ENCODE results near the gene NOX3.
"Not testable (repeated sequence)": the region's sequence is repeated elsewhere in the genome, so short reads cannot be mapped to it uniquely, and the experiment has no call there.

NOX3 gene

DNA sequence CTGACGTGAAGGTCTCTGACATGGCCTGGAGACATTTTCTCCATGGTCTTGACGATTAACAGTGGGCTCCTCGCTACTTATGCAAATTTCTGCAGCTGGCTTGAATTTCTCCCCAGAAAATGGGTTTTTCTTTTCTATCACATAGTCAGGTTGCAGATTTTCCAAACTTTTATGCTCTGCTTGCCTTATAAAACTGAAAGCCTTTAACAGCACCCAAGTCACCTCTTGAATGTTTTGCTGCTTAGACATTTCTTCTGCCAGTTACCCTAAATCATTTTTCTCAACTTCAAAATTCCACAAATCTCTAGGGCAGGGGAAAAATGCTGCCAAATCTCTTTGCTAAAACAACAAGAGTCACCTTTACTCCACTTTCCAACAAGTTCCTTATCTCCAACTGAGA is 12.9 kb upstream of the NOX3 start:
- DNase-seq: not testable (repeated sequence)

DNA sequence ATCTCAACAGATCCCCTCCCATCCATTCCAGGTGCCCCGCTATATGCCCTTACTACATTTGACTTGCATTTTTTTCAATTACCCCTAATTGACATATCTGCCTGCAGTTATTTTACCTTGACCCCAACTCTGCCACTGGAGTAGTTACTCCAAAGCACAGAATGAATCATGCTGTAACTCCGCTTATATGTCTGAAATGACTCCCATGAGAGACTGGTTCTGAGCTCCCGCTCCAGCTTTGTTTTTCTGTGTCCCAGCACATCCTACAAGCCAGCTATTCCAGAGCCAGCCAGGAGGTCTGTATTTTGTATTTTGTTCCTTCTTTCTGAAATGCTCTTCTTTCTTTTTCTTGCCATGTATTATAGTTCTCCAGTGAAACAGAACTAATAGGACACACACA is 10.9 kb upstream of the NOX3 start:
- no peak for DNase-seq

DNA sequence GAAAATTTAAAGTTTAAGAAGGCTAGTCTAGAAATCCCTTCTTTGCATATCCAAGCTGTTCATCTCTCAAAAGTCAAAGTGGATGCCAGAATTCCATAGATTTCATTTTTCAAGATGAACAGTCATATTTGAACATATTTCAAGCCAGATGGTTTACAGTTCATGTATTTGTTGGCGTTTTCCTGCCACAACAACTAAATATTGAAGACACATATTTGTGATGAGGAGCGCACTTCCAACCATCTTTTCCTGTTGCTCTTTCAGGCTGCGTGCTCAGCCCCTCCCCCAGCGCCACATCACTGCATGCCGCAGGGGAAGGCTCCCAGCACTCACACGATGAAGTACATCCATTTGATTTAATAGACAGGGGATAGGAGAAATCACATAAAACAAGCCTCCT is 5.9 kb upstream of the NOX3 start:
- no peak for DNase-seq

DNA sequence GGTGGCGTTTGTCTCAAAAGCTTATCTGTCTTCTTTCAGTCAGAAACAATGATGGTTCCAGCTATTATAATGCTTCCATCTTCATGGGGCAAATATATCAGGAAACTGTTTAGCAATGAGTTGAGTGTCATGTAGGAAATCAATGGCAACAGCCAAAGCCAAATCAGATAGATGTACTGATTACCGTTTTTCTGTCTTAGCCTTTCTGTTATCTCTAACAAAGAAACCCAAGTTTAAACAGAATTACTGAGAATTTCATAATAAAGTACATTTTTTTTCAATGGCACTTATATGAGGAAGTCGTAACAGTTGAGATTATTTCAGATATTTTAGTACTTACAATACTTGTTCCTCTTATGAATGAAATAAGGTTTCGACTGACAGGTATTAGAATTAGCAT is 1.2 kb downstream of the NOX3 start:
- no peak for DNase-seq

DNA sequence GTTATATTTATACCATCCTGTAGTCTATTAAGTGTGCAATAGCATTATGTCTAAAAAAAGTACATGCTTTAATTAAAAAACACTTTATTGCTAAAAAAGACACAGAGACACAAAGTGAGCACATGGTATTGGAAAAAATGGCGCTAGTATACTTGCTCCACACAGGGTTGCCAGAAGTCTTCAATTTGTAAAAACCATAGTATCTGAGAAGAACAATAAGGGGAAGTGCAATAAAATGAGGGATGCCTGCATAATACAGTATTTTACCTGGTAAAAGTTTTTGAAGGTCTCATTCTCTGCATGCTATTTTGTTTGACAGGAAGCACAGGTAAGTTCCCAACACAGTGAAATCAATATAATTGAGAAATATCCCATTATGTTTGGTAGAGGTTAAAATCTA is 1.6 kb downstream of the NOX3 start:
- no peak for DNase-seq

DNA sequence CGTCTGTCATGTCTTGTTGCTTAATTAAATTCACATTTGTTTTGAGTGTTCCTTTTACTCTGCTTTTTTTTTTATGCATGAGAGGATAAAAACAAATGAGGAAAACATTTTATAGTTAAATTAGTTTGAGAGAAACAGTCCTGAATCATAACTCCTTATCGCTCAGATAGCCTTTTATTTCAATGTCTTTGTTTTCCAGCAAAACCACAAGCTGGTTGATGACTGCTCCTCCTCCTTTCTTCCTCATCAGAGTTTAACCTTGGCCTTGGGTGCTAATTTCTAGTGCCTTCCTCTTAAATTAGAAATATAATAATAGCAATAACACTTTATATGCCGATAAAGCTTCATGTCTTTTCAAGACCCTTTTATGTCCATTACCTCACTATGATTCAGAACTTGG is 3.1 kb downstream of the NOX3 start:
- DNase-seq: no peak

DNA sequence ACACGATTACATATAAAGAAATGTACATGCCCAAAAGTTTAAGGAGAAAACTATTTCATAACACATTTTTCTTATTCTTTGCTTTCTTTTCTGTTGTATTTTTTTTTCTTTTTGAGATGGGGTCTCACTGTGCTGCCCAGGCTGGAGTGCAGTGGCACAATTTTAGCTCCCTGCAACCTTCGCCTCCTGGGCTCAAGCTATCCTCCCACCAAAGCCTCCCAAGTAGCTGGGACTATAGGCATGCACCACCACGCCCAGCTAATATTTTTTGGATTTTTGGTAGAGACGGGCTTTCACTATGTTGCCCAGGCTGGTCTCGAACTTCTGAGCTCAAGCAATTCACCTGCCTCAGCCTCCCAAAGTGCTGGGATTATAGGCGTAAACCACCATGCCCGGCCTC is 4.1 kb downstream of the NOX3 start:
- not testable (repeated sequence) for DNase-seq

DNA sequence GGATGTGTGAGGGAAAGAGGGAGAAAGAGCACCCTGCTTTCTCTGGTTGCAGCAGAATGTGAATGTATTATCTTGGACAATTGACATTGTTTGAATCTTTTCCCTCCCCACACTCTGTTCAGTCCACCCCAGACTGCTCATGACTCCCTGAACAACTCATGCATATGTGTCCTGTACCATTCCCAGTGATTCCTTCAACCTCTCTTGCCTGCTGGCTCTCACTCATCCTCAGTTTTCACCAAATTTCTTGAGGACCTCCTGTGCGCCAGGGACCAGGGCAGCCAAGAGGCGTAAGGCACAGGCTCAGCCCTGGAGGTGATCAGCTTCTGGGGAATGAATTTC is 5.4 kb downstream of the NOX3 start:
- DNase-seq: no peak

DNA sequence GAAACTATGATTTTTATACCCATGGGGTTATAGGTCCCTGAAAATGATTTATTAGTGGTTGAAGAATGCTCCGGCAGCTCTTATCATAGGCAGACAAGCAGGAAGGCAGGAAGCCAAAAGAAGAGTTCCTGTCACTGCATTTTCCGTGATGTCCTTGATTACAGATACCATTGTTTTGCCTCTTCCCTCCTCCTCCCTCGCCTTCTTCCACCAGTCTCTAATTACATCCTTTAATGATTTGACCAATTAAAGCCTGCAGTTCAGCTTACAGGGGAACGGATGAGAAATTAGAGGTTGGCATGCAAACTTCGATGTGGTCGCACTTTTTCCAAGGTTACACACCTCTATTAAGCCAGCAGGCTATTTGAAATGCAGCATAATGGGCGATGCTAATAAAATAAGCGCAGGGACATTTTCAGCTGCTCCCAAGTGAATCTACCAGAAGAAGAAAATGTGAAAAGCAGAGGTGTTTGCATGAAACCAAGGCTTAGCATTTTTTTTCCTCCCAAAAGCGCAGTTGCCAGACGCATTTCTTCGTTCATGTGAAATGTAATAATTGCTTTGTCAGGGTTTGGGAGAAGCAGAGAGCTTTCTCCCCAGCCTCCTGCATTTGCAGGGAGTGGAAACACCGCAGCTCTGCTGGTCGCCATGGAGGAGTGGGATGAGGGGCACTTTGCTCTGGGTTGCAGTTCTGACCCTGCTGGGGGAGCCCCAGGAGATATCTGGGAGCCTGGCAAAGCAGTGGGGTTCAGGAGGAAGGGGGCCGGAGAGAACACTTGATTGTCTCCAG is 6.0 kb downstream of the NOX3 start:
- peak; percentile 24 for DNase-seq

DNA sequence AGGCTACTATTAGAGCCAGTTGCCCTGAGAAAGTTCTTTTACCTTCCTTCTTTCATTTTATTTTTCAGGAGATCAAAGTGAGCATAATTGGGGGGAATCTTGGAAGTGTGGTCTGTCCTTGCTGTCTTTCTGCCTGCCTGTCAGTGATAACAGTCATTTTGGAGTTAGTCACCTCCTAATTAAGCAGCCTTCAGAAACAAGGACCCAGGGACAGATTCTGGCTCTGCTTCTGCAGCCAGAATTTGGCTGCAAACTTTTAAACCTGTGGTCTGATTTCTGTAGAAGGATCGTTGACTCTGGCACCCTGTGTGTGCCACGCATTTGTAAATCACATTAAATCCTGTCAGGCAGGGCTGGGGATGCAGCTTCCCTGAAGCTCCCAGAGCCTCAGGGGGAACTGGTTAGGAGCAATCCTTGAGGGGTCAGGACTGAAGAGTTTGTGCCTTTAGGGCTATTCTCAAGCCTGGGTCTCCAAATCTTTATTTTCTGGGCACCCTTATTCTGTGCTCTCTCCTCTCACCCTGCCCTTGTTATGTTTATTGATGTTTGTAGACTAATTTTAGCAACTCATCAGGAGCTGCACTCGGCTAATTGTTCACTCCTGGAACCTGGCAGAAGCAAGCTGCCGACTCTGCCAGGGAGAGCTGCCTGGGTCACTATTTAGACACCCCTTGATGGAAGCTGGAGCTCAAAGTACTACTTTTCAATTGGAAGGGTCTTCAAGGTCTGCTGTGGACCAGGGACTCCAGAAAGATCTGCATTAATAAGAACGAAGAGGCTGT is 6.8 kb downstream of the NOX3 start:
- no peak for DNase-seq

DNA sequence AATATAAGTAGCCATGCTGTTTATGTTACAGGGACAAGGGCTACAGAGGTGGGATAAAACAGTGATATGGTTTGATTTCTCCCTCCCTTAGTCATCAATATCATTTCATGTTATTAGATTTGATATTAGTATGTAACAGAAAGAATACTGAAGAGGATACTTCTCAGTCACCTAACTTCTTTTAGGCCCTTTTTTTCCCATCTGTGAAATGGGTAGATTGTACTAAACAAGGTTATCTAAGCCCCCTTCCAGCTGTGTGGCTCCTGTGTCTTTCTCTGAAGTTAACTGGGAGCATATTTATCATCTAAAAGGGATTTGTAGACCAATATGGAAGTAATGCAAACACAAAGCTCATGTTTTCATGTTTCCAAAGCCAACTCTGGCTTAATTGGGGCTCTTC is 7.7 kb downstream of the NOX3 start:
- DNase-seq: peak; percentile 34

DNA sequence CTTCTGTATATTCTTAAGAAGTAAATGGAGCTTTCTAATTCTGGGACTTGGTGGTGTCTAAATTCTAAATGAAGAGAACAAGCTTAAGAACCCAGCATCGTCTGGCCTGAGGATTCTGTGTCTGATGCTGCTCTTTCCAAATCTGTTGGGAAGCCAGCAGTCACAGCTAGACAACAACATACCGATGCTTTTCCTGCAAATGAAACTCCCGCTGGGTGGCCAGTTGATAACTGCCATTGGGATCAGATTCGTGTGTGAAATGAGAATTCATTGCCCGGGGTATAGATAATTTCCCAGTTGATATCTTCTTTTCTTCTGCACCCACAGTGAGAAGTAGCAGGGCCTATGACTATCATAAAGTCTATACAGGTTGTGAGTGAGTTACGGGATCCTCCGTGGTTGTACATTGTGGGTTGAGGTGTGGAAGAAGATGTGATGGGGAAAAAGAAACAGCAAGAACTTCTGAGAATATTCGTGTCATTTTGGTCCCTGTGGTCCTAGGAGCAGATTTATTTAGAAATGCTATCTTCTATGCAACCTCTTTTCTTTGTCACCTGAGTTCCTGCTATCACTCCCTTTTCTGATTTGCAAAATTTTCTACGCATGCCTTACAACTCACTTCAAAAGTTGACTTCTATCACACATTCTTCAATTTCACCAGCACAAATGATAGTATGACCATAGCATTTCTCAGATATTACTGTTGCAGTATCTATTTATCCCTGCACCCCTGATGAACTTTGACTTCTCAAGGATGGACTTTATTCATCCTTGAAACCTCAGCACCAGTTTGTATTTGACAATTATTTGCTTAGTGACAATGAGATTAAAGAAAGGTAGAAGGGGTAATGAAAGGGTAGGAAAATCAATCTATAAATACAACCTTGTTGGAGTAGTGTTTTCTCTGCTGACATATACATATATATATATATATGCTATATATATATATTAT is 10.4 kb downstream of the NOX3 start:
- DNase-seq: no peak

DNA sequence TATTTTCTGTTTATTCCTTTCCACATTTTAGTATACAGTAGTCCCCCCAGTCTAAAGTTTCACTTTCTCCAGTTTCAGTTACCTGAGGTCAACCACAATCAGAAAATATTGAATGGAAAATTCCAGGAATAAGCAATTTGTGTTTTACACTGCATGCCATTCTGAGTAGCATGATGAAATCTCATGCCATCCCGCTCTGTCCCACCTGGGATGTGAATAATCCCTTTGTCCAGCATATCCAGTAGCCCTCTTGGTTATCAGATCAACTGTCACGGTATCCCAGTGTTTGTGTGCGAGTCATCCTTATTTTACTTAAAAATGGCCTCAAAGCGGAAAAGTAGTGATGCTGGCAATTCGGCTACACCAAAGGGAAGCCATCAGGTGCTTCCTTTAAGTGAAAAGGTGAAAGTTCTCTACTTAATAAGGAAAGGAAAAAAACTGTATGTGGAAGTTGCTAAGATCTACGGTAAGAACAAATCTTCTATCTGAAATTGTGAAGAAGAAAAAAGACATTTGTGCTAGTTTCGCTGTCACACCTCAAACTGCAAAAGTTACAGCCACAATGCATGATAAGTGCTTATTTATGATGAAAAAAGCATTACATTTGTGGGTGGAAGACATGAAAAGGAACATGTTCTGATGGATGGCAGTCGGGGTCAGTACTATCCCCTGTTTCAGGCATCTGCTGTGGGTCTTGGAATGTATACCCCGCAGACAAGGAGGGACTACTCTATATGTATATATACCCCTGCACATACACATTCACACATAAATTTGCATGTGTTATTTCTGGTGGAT is 11.3 kb downstream of the NOX3 start:
- DNase-seq: no peak

DNA sequence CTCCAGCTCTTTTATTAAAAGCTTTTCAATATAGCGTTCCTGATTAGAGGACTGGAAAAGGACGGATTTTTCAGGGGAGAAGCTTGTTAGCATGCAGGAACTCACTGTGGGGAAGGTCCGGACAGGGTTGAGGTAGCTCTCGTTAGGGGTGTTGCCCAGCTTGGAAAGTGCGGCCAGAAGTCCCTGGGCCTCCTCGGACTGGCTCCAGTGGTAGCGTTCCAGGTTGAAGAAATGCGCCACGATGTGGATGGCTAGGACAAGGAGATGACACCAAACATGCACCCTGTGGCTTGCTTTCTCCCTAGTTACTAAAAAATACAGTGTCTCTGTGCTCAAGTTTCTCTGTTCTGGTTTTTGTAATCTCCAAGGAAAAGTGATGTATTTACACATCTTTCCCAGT is 12.5 kb downstream of the NOX3 start:
- DNase-seq: no peak

DNA sequence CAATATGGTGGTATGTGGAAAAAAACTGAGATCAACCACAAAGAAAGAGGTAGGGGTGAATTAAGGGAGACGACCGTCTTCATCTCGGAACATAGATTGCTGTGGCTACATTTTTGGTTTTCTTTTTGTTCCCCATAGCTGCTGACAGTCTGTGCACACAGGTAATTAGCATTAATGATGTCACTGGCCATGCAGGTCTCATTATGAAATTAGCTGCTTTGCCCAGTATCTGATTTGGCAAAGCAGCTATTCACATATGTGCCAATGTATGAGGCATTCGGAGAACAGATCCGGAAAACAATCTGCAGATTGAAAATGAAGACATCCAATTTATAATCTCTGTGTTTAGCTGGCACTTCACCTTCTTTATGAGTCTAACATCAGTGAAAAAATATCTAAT is 13.1 kb downstream of the NOX3 start:
- DNase-seq: no peak

DNA sequence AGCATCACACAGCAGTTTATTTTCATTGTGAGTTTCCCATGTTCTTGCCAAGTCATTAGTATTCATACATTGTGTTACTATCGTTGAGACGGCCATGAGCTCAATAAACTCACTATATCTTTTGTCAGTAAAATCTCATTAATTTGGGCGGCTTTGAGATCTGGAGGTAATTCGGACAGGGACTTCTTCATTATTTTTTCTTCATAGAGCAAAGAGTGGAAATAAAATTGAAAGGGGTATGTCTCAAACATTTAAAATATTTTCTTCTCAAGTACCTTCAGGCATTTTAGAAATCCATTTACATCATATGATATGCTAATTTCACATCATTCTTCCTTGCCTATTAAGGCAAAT is 14.6 kb downstream of the NOX3 start:
- no peak for DNase-seq

DNA sequence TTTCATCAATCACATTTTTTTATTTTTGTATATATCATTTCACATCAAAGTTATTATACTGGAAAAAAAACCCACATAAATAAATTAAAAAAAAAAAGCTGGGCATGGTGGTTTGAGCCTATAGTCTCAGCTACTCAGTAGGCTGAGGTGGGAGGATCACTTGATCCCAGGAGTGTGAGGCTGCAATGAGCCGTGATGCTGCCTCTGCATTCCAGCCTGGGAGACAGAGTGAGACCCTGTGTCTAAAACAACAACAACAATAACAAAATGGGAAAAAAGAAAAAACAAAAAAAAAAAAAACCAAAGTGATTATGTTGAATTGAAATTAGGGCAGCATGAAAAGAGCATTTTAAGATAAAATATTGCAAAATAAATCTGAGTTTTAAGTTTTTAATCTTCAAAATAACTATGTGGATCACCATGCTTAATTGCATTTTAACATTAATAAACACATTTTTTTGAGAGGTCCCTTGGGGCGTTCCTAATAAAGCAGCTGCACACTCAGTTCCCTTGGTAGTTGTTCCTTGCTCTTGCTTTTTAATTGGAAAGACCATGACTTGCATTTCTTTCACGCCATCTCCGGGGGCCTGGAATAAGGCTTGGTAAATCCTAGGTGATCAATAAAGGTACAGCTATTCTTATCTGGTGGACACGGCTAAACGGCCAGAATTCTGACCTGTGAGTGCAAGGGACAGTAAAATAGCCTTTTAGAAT is 15.1 kb downstream of the NOX3 start:
- no peak for DNase-seq

DNA sequence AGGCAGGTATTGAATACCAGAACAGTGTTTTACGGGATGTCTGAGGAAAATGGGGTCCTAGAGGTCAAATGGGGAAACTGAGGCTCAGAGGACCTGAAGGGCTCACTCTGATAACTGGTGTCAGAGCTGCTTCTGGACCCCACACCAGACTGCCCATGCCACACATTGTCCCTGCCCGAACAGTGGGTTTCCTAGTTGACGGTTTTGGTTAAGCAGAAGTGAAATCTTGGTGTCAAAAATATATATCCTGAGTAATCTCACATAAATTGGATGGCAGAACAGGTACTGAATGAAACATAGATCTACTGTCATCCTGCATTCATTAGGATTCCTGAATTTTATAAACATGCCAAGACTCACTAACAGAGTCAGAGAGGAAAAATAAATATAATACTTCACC is 16.3 kb downstream of the NOX3 start:
- no peak for DNase-seq

DNA sequence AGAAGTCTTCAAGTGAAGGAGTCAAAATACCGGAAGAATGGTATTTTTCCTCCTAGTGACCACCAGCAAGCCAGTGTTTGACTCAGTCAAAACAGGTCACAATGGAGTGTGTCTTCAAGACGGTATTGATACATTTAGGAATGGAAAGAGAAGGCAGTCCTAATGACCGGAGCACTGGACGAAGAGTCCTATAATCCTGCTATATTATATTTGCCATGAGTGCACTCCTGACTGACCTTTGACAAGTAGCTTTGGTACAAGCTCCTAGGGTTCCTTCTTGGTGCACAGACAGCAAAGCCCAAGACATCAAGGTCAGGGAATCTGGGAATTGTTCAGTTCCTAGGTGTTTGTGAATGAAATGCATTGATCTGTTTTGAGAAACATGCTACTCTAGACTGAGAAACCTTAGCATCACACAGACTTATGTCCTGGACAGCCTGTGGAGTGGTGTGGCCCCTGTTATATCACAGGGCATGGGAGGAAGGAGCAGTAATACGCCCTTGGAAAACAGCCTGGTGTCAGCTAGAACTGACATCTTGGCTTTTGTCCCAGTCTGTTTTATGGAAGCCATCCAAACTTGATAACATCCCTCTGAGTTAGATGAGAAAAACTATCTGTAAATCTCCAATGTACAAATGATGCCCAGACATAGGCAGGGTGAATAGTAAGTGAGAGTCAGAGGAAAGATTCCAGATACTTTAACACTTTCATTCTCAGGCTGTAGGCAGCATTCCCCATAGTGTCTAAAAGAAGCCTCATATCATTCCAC is 18.5 kb downstream of the NOX3 start:
- peak; percentile 35 for DNase-seq

DNA sequence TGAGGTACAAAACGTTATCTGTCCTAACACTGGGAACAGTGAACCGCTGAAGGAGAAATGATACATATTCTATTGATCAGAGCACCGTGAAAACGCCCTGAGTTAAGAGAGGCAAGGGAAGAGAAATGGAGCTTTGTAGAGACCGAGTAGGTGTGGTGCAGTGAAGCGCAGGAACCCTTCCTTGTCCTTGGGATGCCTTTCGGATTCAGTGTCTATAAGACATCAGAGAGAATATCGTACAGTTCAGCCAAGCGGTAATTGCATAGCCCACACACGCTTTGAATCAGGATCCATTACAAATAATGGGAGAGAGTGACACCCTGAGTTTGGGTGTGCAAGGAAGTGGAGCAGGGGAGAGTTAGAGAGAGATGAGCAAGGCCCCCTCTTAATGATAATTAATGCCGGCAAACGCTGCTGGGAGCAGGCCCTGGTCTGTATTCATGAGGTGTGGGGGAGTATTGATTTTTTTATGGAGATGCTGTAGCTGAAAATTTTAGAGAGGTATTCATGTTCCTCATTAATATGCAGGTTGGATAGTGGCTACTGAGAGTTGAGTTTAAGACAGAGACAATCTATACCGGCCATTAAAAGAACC is 20.7 kb downstream of the NOX3 start:
- no peak for DNase-seq

DNA sequence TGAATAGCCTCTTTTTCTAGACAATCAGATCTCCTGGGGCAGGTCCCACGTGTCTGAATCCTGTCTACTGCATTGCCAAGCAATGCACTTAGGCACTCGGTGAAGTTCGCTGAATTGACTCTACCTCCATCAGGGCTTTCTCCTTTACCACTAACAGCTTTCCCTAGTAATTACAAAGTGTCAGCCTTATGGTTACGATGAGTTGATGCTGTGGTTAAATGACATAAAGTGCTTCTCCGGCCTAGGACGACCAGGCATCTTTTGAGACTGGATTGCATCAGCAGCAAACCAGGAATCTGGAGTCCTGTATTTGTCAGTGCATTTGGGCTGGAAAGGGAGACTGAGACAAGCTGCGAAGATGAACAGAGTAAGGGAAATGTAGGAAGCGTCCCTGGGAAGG is 21.5 kb downstream of the NOX3 start:
- no peak for DNase-seq
